Stimulated activated CD4-positive, alpha-beta T cell treated with anti-CD3 and anti-CD28 coated beads, Interleukin-12 subunit alpha, Interleukin-12 subunit beta, amount 100 ng/mL, for 4 hours (primary cell): ENCODE results near the gene MEIS2.

ENCODE experiments used
- DNase-seq: peaks from one replicate; pipeline ENCODE4 v3.0.0-alpha.2; 2020

MEIS2 gene

GRCh38 chr15:37034835-37035748, 65.3 kb downstream of the MEIS2 start:
- DNase-seq, result no peak

GRCh38 chr15:37034392-37034791, 66.0 kb downstream of the MEIS2 start:
- no peak for DNase-seq

- no peak for DNase-seq
Observed at GRCh38 chr15:37032091-37032775, 68.1 kb downstream of the MEIS2 start.

GRCh38 chr15:37031198-37031597, 69.2 kb downstream of the MEIS2 start:
- no peak for DNase-seq

GRCh38 chr15:37028625-37029296, 71.6 kb downstream of the MEIS2 start:
- no peak for DNase-seq

GRCh38 chr15:37020852-37021251, 79.5 kb downstream of the MEIS2 start:
- DNase-seq, result no peak

- DNase-seq, result no peak
Observed at GRCh38 chr15:37019479-37020433, 80.6 kb downstream of the MEIS2 start.

GRCh38 chr15:37017031-37017625, 83.2 kb downstream of the MEIS2 start:
- no peak for DNase-seq

- no peak for DNase-seq
Observed at GRCh38 chr15:37016231-37016630, 84.1 kb downstream of the MEIS2 start.

GRCh38 chr15:37015451-37015850, 84.9 kb downstream of the MEIS2 start:
- DNase-seq, result no peak

GRCh38 chr15:37015035-37015434, 85.3 kb downstream of the MEIS2 start:
- DNase-seq, result no peak

- DNase-seq, result no peak
Observed at GRCh38 chr15:37014566-37014965, 85.8 kb downstream of the MEIS2 start.

GRCh38 chr15:37014137-37014536, 86.2 kb downstream of the MEIS2 start:
- no peak for DNase-seq

- no peak for DNase-seq
Observed at GRCh38 chr15:37010595-37010994, 89.8 kb downstream of the MEIS2 start.

- no peak for DNase-seq
Observed at GRCh38 chr15:37009288-37009687, 91.1 kb downstream of the MEIS2 start.

- DNase-seq, result no peak
Observed at GRCh38 chr15:37008205-37008604, 92.1 kb downstream of the MEIS2 start.

- no peak for DNase-seq
Observed at GRCh38 chr15:37007301-37007700, 93.0 kb downstream of the MEIS2 start.

- DNase-seq, result no peak
Observed at GRCh38 chr15:37004981-37005735, 95.2 kb downstream of the MEIS2 start.

- DNase-seq, result no peak
Observed at GRCh38 chr15:37004373-37004869, 95.9 kb downstream of the MEIS2 start.

- no peak for DNase-seq
Observed at GRCh38 chr15:37002041-37002672, 98.2 kb downstream of the MEIS2 start.

- DNase-seq, result no peak
Observed at GRCh38 chr15:37001417-37001816, 98.9 kb downstream of the MEIS2 start.
